Transverse colon (tissue), 4 donors: ENCODE measurements around the gene LIMK1.

Experiments used
- CTCF ChIP-seq, 5 experiments: fragments of 200-600 bp in 3 of 5; fragments of 450-650 bp in 2 of 5; sonication (generic) in 3 of 5; IDR thresholded peaks; 1 replicate in 2 of 5; 2 replicates in 3 of 5; pipeline ENCODE4 v1.5.1; 2016 to 2017; ENCODE audit warnings: antibody characterized with exemption in 5 of 5, inconsistent platforms in 3 of 5, mild to moderate bottlenecking in 2 of 5, moderate library complexity in 1 of 5
- POLR2A ChIP-seq: fragments of 450-650 bp; IDR thresholded peaks from one replicate; pipeline ENCODE4 v1.6.1; 2016; ENCODE audit warnings: antibody characterized with exemption, mild to moderate bottlenecking, moderate library complexity
- POLR2AphosphoS5 ChIP-seq, 3 donors: sonication (generic); formaldehyde crosslinking; IDR thresholded peaks; one replicate each; pipeline ENCODE4 v1.6.1; 2016; ENCODE audit warnings: antibody characterized with exemption in 3 of 3

DNA sequence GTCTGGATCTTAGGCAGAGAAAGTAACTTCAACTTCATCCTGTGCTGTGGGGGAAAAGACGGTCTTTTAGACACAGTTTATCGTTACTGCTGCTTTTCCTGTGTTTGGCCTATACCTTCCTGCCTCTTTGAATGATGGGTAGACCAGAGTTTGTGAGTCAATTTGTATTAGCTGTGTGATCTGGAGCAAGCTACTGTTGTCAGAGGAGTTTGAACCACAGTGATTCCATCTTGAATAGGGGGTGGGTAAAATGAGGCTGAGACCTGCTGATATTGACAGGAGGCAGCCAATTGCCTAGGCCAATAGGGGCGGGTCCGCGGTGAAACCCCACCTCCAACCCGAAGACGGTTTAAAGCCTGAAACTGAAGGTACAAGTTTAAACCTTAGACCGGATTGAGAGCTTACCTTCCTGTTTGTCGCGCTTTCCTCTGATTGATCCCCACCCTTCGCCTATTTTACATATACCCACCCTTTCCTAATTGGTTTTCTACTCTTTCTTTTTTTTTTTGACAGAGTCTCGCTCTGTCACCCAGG, 54.8 kb downstream of the LIMK1 start:
- TF ChIP-seq CTCF (IDR thresholded peaks at IDR 0.05) (no peak), POLR2AphosphoS5 (IDR thresholded peaks at IDR 0.05) (no peak), POLR2A (no peak)
